GM06990 (cell line): ENCODE data around the gene FYB2.

ENCODE experiments used
- DNase-seq: peaks from one replicate; pipeline ENCODE4 v3.0.0-alpha.2; 2011; ENCODE audit not compliant: insufficient read length; ENCODE audit errors: extremely low read depth
- H3K27me3 ChIP-seq: replicated peaks from 2 replicates; pipeline ENCODE4 v1.6.0; 2011; ENCODE audit warnings: low read length; ENCODE audit not compliant: control insufficient read depth, insufficient read depth
- H3K36me3 ChIP-seq: 2 replicates; pipeline ENCODE4 v1.5.1; 2011; ENCODE audit warnings: low read length; ENCODE audit not compliant: control insufficient read depth, insufficient read depth
- H3K4me3 ChIP-seq: replicated peaks from 2 replicates; pipeline ENCODE4 v1.5.1; 2011; ENCODE audit warnings: low read depth, mild to moderate bottlenecking, control low read depth, low read length
- CTCF ChIP-seq: IDR thresholded peaks from 2 replicates; pipeline ENCODE4 v1.5.1; 2011; ENCODE audit warnings: low read length, control low read depth, mild to moderate bottlenecking, inconsistent platforms; ENCODE audit not compliant: insufficient read depth, poor library complexity, severe bottlenecking

FYB2 gene

DNA sequence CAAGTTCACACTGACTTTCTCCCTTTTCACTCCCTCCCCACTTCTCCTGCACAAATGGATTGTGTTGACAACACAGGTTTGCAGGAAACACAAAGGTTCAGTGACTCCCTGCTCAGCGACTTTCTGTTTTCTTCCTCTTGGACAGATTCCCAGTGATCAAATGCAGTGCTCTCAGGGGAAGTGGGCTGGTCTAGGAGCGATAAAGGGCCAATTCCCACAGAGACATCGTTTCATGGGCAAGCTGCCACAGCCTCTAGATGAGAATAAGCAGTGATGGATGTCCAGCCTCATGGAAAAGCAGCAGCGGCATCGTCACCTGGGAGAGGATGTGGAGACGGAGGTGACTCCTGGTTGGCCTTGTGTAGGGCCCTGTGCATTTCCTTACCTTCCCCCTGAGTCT, 30.6 kb downstream of the FYB2 start:
- H3K36me3 ChIP-seq: no peaks in the 10 kb centered on the region
- TF ChIP-seq CTCF: no peak
- H3K4me3 ChIP-seq: no peak overlapping the region
- no peak for DNase-seq
- peaks cover 2% of the 10 kb centered on the region; the same call in 1 of the 2 replicates for H3K27me3 ChIP-seq

- Histone ChIP-seq H3K36me3 (no peaks in the 10 kb centered on the region), H3K4me3 (no peak overlapping the region), H3K27me3 (peaks cover 2% of the 10 kb centered on the region; the same call in 1 of the 2 replicates)
- no peak for TF ChIP-seq CTCF
- no peak for DNase-seq
These were observed 31.1 kb downstream of the FYB2 start for GRCh38 chr1:56788102-56788501.

- DNase-seq: no peak
- Histone ChIP-seq H3K36me3 (no peaks in the 10 kb centered on the region), H3K27me3 (peaks cover 2% of the 10 kb centered on the region; the same call in 1 of the 2 replicates), H3K4me3 (no peak overlapping the region)
- no peak for TF ChIP-seq CTCF
These were observed 31.9 kb downstream of the FYB2 start for GRCh38 chr1:56787330-56787729.

DNA sequence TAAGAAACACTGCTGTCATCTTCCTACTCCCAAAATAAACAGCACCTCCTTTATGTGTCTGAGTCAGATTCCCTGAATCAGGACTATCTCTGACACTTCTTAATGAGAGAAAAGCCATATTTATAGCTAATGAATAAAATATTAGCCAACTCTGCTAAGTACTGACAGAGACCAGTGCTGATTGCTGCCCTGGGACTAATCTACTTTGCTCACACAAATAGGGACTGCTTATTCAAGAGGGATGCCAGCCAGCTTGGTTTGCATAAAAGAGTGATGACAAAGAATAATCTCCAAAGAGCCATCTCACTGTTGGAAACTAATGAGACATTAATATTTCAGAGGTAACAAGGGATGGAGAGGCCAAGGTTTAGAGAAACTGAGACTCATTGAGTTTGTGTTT, 36.4 kb downstream of the FYB2 start:
- Histone ChIP-seq H3K4me3 (no peak overlapping the region), H3K27me3 (no peaks in the 10 kb centered on the region), H3K36me3 (no peaks in the 10 kb centered on the region)
- no peak for TF ChIP-seq CTCF
- no peak for DNase-seq

GRCh38 chr1:56780826-56781225, 38.4 kb downstream of the FYB2 start:
- Histone ChIP-seq H3K36me3 (no peaks in the 10 kb centered on the region), H3K27me3 (no peaks in the 10 kb centered on the region), H3K4me3 (no peak overlapping the region)
- no peak for DNase-seq
- TF ChIP-seq CTCF: no peak

- no peak overlapping the region for H3K4me3 ChIP-seq
- H3K27me3 ChIP-seq: no peaks in the 10 kb centered on the region
- H3K36me3 ChIP-seq: no peaks in the 10 kb centered on the region
- DNase-seq: no peak
- no peak for TF ChIP-seq CTCF
These were observed 39.0 kb downstream of the FYB2 start for GRCh38 chr1:56780128-56780750.
